ENCODE results near the gene COL18A1.

DNA sequence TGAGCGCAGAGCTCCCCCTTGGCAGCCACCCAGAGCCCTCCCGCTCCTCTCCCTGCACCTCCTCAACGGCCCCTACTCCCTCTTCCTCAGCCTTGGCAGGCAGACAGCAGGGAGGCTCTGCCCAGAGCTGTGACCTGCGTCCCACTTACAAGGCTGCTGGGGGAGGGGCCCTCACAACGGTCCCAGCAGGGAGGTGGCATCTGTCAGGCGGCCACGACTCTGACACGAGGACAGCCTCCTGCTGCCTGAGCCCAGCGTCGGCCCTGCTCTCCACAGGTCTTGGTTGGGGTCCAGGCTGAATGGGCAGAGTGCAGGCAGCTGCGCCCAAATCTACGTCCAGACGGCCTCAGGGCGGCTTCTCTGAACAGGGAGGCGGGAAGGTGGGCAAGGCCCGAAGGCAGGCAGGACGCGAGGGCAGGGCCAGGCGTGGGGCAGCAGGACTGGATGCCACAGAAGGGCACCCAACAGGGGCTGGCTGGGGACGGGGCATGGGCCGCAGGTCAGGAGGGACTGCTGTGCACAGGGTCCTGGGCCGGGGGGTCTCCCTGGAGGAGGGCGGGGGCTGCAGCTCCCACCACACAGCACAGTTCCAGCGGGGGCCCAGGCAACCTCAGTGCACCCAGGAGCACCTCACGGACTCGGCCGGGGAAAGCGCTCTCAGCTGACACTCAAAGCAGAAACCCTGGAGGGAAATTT, 129.8 kb downstream of the COL18A1 start:
- TF ChIP-seq, protein P1, sequence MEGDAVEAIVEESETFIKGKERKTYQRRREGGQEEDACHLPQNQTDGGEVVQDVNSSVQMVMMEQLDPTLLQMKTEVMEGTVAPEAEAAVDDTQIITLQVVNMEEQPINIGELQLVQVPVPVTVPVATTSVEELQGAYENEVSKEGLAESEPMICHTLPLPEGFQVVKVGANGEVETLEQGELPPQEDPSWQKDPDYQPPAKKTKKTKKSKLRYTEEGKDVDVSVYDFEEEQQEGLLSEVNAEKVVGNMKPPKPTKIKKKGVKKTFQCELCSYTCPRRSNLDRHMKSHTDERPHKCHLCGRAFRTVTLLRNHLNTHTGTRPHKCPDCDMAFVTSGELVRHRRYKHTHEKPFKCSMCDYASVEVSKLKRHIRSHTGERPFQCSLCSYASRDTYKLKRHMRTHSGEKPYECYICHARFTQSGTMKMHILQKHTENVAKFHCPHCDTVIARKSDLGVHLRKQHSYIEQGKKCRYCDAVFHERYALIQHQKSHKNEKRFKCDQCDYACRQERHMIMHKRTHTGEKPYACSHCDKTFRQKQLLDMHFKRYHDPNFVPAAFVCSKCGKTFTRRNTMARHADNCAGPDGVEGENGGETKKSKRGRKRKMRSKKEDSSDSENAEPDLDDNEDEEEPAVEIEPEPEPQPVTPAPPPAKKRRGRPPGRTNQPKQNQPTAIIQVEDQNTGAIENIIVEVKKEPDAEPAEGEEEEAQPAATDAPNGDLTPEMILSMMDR (IDR thresholded peaks at IDR 0.05), result no peak
- TF ChIP-seq POLR2A (IDR thresholded peaks at IDR 0.05) (peak; percentile 12), EP300 (IDR thresholded peaks at IDR 0.05; ENCODE audit: low read depth) (peak; percentile 51)

All from transverse colon (tissue), 3 donors.